ENCODE measurements around the gene MFSD12. TPM values are rescaled to one million over a fixed set of nuclear protein-coding genes. Genes with fewer than 3 reads are reported as not detected.

Gene MFSD12
- total and polyA plus RNA-seq, 2 experiments from 2014 or later = 44.7 to 57.7 TPM

DNA sequence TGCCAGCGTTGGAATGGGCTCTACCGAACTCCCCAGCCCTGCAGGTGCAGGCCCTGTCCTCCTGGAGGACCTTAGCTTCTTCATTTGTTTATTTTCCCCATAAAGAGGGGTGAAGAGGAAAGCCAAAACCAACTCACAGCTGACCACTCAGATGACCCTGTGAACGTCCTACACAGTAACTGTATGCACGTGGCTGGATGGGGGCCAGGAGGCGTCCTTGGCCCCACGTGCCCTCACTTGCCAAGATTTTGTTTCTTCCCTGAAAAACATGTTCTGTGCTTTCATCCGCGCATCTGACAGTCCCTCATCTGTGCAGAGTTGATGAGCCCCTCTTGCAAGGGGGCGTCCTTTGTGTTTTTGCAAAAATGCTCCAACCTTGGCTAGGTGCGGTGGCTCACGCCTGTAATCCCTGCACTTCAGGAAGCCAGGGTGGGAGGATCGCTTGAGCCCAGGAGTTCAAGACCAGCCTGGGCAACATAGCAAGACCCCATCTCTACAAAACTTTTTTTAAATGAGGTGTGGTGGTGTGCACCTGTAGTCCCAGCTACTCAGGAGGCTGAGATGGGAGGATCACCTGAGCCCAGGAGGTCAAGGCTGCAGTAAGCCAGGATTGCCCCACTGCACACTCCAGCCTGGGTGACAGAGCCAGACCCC lies 23.7 kb downstream of the MFSD12 start:
- H3K9me2 ChIP-seq (replicated peaks; ENCODE audit: insufficient read depth) = no peaks in the 10 kb centered on the region
- no peak overlapping the region for H3K4me2 ChIP-seq
- TF ChIP-seq EZH2 (IDR thresholded peaks at IDR 0.05; ENCODE audit: borderline replicate concordance) (no peak), EZH2phosphoT487 (IDR thresholded peaks at IDR 0.05; ENCODE audit: low read depth, severe bottlenecking, unreplicated experiment) (no peak)
- TF ChIP-seq, protein P1, sequence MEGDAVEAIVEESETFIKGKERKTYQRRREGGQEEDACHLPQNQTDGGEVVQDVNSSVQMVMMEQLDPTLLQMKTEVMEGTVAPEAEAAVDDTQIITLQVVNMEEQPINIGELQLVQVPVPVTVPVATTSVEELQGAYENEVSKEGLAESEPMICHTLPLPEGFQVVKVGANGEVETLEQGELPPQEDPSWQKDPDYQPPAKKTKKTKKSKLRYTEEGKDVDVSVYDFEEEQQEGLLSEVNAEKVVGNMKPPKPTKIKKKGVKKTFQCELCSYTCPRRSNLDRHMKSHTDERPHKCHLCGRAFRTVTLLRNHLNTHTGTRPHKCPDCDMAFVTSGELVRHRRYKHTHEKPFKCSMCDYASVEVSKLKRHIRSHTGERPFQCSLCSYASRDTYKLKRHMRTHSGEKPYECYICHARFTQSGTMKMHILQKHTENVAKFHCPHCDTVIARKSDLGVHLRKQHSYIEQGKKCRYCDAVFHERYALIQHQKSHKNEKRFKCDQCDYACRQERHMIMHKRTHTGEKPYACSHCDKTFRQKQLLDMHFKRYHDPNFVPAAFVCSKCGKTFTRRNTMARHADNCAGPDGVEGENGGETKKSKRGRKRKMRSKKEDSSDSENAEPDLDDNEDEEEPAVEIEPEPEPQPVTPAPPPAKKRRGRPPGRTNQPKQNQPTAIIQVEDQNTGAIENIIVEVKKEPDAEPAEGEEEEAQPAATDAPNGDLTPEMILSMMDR (IDR thresholded peaks at IDR 0.05; ENCODE audit: poor library complexity) = no peak
- no peak overlapping the region for H3K4me3 ChIP-seq
- peaks cover 2% of the 10 kb centered on the region for H4K20me1 ChIP-seq (ENCODE audit: insufficient read depth, poor library complexity, severe bottlenecking)
- H3K9me3 ChIP-seq (ENCODE audit: low read depth) = no peaks in the 10 kb centered on the region
- no peaks in the 10 kb centered on the region for H3K79me2 ChIP-seq
- H2AFZ ChIP-seq = no peak overlapping the region
- DNase-seq (ENCODE audit: low spot score) = no peak
- H3K36me3 ChIP-seq (replicated peaks; ENCODE audit: insufficient read depth, low read depth) = no peaks in the 10 kb centered on the region
- WGBS (ENCODE audit: low lambda C conversion rate, missing lambda C conversion rate) = 97% methylated on average over 12 of the region's 12 CpGs
- no peaks in the 10 kb centered on the region for H3K4me1 ChIP-seq (ENCODE audit: insufficient read depth)
- no peaks in the 10 kb centered on the region for H3K27me3 ChIP-seq
- no peak overlapping the region for H3K27ac ChIP-seq

DNA sequence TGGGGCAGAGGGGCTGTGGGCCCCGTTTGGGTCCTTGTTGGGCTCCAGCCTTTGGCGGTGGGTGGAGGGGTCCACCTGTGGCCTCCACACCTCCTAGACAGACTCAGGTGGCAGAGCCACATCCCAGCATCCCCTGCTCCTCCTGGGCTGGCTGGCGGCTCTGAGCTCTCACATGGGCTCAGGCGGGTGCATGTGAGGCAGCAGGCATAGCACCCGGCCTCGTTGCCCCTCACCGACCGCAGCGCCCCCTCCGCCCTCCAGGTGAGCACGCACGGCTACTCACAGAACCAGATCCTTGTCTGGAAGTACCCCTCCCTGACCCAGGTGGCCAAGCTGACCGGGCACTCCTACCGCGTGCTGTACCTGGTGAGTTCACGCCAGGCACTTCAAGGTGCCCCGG lies 24.4 kb downstream of the MFSD12 start:
- H3K9me3 ChIP-seq (ENCODE audit: low read depth) = no peaks in the 10 kb centered on the region
- H3K36me3 ChIP-seq (replicated peaks; ENCODE audit: insufficient read depth, low read depth) = no peaks in the 10 kb centered on the region
- no peak overlapping the region for H2AFZ ChIP-seq
- no peaks in the 10 kb centered on the region for H3K9me2 ChIP-seq (replicated peaks; ENCODE audit: insufficient read depth)
- H4K20me1 ChIP-seq (ENCODE audit: insufficient read depth, poor library complexity, severe bottlenecking) = no peaks in the 10 kb centered on the region
- TF ChIP-seq EZH2phosphoT487 (IDR thresholded peaks at IDR 0.05; ENCODE audit: low read depth, severe bottlenecking, unreplicated experiment) (no peak), EZH2 (IDR thresholded peaks at IDR 0.05; ENCODE audit: borderline replicate concordance) (no peak)
- TF ChIP-seq, protein P1 (IDR thresholded peaks at IDR 0.05; ENCODE audit: poor library complexity) = no peak
- 90% methylated on average over 16 of the region's 17 CpGs for WGBS (ENCODE audit: low lambda C conversion rate, missing lambda C conversion rate)
- H3K4me1 ChIP-seq (ENCODE audit: insufficient read depth) = no peaks in the 10 kb centered on the region
- no peak for DNase-seq (ENCODE audit: low spot score)
- no peak overlapping the region for H3K4me2 ChIP-seq
- H3K4me3 ChIP-seq = no peak overlapping the region
- no peak overlapping the region for H3K27ac ChIP-seq
- H3K27me3 ChIP-seq = no peaks in the 10 kb centered on the region
- H3K79me2 ChIP-seq = no peaks in the 10 kb centered on the region

DNA sequence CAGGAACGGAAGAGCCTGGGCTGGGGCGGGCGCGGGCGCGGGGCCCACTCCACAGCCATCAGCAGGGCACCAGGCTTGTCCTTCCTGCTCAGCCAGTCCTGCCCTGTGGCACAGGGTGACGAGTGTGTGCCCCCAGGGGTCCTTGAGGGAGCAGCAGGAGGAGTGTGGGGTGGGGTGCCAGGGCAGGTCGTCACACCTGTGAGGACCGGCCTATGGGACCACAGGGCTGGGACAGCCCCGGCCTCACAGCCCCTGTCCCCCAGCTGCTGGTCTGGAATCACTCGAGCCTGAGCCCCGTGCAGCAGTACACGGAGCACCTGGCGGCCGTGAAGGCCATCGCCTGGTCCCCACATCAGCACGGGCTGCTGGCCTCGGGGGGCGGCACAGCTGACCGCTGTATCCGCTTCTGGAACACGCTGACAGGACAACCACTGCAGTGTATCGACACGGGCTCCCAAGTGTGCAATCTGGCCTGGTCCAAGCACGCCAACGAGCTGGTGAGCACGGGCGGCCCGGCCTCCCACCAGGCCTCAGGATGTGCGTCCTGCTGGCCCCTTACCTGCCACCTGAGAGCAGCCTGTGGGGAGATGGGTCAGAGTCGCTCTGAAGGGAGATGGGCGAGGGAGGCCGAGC lies 25.1 kb downstream of the MFSD12 start:
- Histone ChIP-seq H3K27ac (no peak overlapping the region), H3K27me3 (no peaks in the 10 kb centered on the region), H3K4me1 (ENCODE audit: insufficient read depth) (no peaks in the 10 kb centered on the region), H3K79me2 (no peaks in the 10 kb centered on the region), H4K20me1 (ENCODE audit: insufficient read depth, poor library complexity, severe bottlenecking) (no peaks in the 10 kb centered on the region), H3K9me3 (ENCODE audit: low read depth) (no peaks in the 10 kb centered on the region), H2AFZ (no peak overlapping the region), H3K4me3 (no peak overlapping the region), H3K36me3 (replicated peaks; ENCODE audit: insufficient read depth, low read depth) (no peaks in the 10 kb centered on the region), H3K9me2 (replicated peaks; ENCODE audit: insufficient read depth) (no peaks in the 10 kb centered on the region), H3K4me2 (no peak overlapping the region)
- TF ChIP-seq EZH2 (IDR thresholded peaks at IDR 0.05; ENCODE audit: borderline replicate concordance) (no peak), EZH2phosphoT487 (IDR thresholded peaks at IDR 0.05; ENCODE audit: low read depth, severe bottlenecking, unreplicated experiment) (no peak)
- TF ChIP-seq, protein P1 (IDR thresholded peaks at IDR 0.05; ENCODE audit: poor library complexity) = no peak
- WGBS (ENCODE audit: low lambda C conversion rate, missing lambda C conversion rate) = 98% methylated on average over 33 of the region's 33 CpGs
- no peak for DNase-seq (ENCODE audit: low spot score)
